Heart left ventricle (tissue), 13 donors: ENCODE results near the gene LMF2.

Source experiments
- CTCF ChIP-seq, 12 donors: fragments of 200-600 bp; sonication (generic) in 4 of 12; IDR thresholded peaks; one replicate each; pipeline versions ENCODE4 v1.5.0 to v1.8.0; 2018 to 2022; ENCODE audit warnings: antibody characterized with exemption in 12 of 12, mild to moderate bottlenecking in 5 of 12
- POLR2A ChIP-seq, 2 donors: fragments of 450-650 bp; IDR thresholded peaks; one replicate each; pipeline ENCODE4 v1.6.1; 2017; ENCODE audit warnings: antibody characterized with exemption in 2 of 2, mild to moderate bottlenecking in 2 of 2, moderate library complexity in 2 of 2
- donor health status: ischemic (EF 13 %, LVEDD 7.1; RV severe dilation, severe dysfunction).
- donor health status: DM: no; HTN: yes; CAD: no.
- donor health status: DM: no; HTN: no; CAD: no.
- donor health status: ischemic (EF 25% LVEDD 6.9; RV normal size, moderate dysfunction).
- donor health status: ischemic (EF 25% LVEDD 5.7; RV mildly dilated, moderate dysfunction).
- donor health status: ischemic (EF 35%, LVEDD 5.7; RV mildly dilated, moderate dysfunction).
- donor health status: nonischemic (EF 11% LVEDD 7.7; RV severe dilation, severe dysfunction).
- donor health status: DM: yes; HTN: yes; CAD: no.
- donor health status: PGD.
- donor health status: ischemic (EF 29% LVEDD 5.4; RV normal size, mild dysfunction).
- donor health status: nonischemic (EF 23%, LVEDD 6.1; RV moderate dilation, normal function).

- no peak for TF ChIP-seq CTCF (IDR thresholded peaks at IDR 0.05)
- TF ChIP-seq POLR2A (IDR thresholded peaks at IDR 0.05) = no peak
These were observed 39.9 kb upstream of the LMF2 start for GRCh38 chr22:50547263-50547985.
